Thyroid gland (tissue), 4 donors: Measurements from ENCODE around the gene PCIF1. TPM values are rescaled to one million over a fixed set of nuclear protein-coding genes. Genes with fewer than 3 reads are reported as not detected.
A peak's percentile ranks its signal among the peaks of the same experiment; 100 is the strongest.

Source experiments
- DNase-seq, 2 donors: peaks; one replicate each; pipeline ENCODE4 v3.0.0-alpha.2; 2019
- H3K27ac ChIP-seq, 3 donors: fragments of 200-600 bp; sonication (generic); 1 replicate in 2 of 3; 2 replicates in 1 of 3; pipeline ENCODE4 v1.5.1; 2016 to 2019; ENCODE audit warnings: mild to moderate bottlenecking in 1 of 3, moderate library complexity in 1 of 3
- H3K27me3 ChIP-seq: fragments of 200-600 bp; sonication (generic); one replicate; pipeline ENCODE4 v1.5.1; 2019
- H3K36me3 ChIP-seq, 2 donors: fragments of 200-600 bp; sonication (generic); one replicate each; pipeline ENCODE4 v1.5.1; 2016 to 2019
- H3K4me1 ChIP-seq, 2 donors: fragments of 200-600 bp; sonication (generic); one replicate each; pipeline ENCODE4 v1.5.1; 2017 to 2019
- H3K4me3 ChIP-seq, 3 donors: fragments of 200-600 bp; sonication (generic); replicated peaks in 1 of 3; 1 replicate in 2 of 3; 2 replicates in 1 of 3; pipeline ENCODE4 v1.5.1; 2016; ENCODE audit warnings: mild to moderate bottlenecking in 1 of 3
- H3K9me3 ChIP-seq: fragments of 200-600 bp; sonication (generic); one replicate; pipeline ENCODE4 v1.5.1; 2017
- CTCF ChIP-seq, 6 experiments: fragments of 200-600 bp in 3 of 6; fragments of 450-650 bp in 3 of 6; sonication (generic) in 3 of 6; IDR thresholded peaks; one replicate each; pipeline ENCODE4 v1.5.1; 2016 to 2019; ENCODE audit warnings: antibody characterized with exemption in 6 of 6, mild to moderate bottlenecking in 2 of 6, inconsistent platforms in 1 of 6, moderate library complexity in 1 of 6
- POLR2A ChIP-seq, 2 donors: fragments of 450-650 bp; IDR thresholded peaks; one replicate each; pipeline ENCODE4 v1.6.1; 2017; ENCODE audit warnings: antibody characterized with exemption in 2 of 2, mild to moderate bottlenecking in 2 of 2, moderate library complexity in 1 of 2
- WGBS, 2 donors: methylation state at CpG; one replicate each; pipeline ENCODE4 v1.1.5; 2017; 5-methylcytosine and 5-hydroxymethylcytosine counted together
- intact Hi-C: fragments of 100-400 bp; cut with DNase I; formaldehyde crosslinking; loops from one replicate; pipeline ENCODE4 v1.15.1; 2023
- total RNA-seq, 4 donors: library from RNA; depleted of rRNA; stranded (reverse); fragments of >200 nt; gene quantifications; one replicate each; pipeline ENCODE4 v1.2.3, GENCODE V29; 2016

The PCIF1 gene
- total RNA-seq, 4 donors from 2014 or later: 28.1 to 63.6 (median 49.1) TPM

GRCh38 chr20:45934046-45934585 is 367 bp upstream of the PCIF1 start:
- peak; percentile 47 to 57 for DNase-seq
- WGBS, 2 donors: 0% methylated on average over 5 to 15 of the region's 34 CpGs
- intact Hi-C loops: loop anchor here (5.0 to 10.0 kb wide), 2 partner anchors 42 to 119 kb away; partner anchors contain the start of genes CTSA, NEURL2 and UBE2C

GRCh38 chr20:45935416-45936046 is 1.0 kb downstream of the PCIF1 start:
- Histone ChIP-seq H3K9me3 (no peaks in the 10 kb centered on the region), H3K4me3 (peak overlapping the region; percentile 22 to 96 (median 28)), H3K4me1 (peaks cover 14% of the 10 kb centered on the region in 2 donors), H3K27ac (peak overlapping the region; percentile 63 to 100 (median 85)), H3K36me3 (peaks cover 31 to 32% of the 10 kb centered on the region in 2 donors), H3K27me3 (no peaks in the 10 kb centered on the region)
- DNase-seq: no peak
- TF ChIP-seq CTCF (IDR thresholded peaks at IDR 0.05) (no peak), POLR2A (IDR thresholded peaks at IDR 0.05) (no peak)
- intact Hi-C loops: loop anchor here (10.0 kb wide), 1 partner anchor 121 kb away; the partner anchor contains the start of gene UBE2C
- WGBS, 2 donors: 14% methylated on average over 21 of the region's 21 CpGs

More at GRCh38 chr20:45934046-45934585, 367 bp upstream of the PCIF1 start:
- no peaks in the 10 kb centered on the region for H3K27me3 ChIP-seq
- H3K27ac ChIP-seq: peak overlapping the region; percentile 97 to 100 (median 100)
- H3K4me3 ChIP-seq: peak overlapping the region; percentile 38 to 96 (median 96)
- no peaks in the 10 kb centered on the region for H3K9me3 ChIP-seq
- peaks cover 14% of the 10 kb centered on the region in 2 donors for H3K4me1 ChIP-seq
- peaks cover 17 to 18% of the 10 kb centered on the region in 2 donors for H3K36me3 ChIP-seq
- TF ChIP-seq POLR2A (IDR thresholded peaks at IDR 0.05) (no peak), CTCF (IDR thresholded peaks at IDR 0.05) (no peak)

- whole genome bisulfite sequencing, 2 donors: 76 to 82% methylated on average over 2 of the region's 2 CpGs
- H3K36me3 ChIP-seq: peaks cover 47 to 53% of the 10 kb centered on the region in 2 donors
- no peak for DNase-seq
- intact Hi-C loops: loop anchor here (10.0 kb wide), 1 partner anchor 123 kb away; the partner anchor contains the start of gene UBE2C
- H3K9me3 ChIP-seq: no peaks in the 10 kb centered on the region
- no peaks in the 10 kb centered on the region for H3K27me3 ChIP-seq
- no peak overlapping the region for H3K4me3 ChIP-seq
- peaks cover 14% of the 10 kb centered on the region in 2 donors for H3K4me1 ChIP-seq
- TF ChIP-seq POLR2A (IDR thresholded peaks at IDR 0.05) (no peak), CTCF (IDR thresholded peaks at IDR 0.05) (no peak)
- H3K27ac ChIP-seq: no peak overlapping the region
Observed at GRCh38 chr20:45937765-45938164, 3.3 kb downstream of the PCIF1 start.

- no peaks in the 10 kb centered on the region for H3K27me3 ChIP-seq
- TF ChIP-seq CTCF (IDR thresholded peaks at IDR 0.05) (no peak), POLR2A (IDR thresholded peaks at IDR 0.05) (no peak)
- H3K9me3 ChIP-seq: no peaks in the 10 kb centered on the region
- no peak overlapping the region for H3K4me3 ChIP-seq
- no peak for DNase-seq
- peaks cover 5 to 8% of the 10 kb centered on the region in 2 donors for H3K4me1 ChIP-seq
- peaks cover 59 to 64% of the 10 kb centered on the region in 2 donors for H3K36me3 ChIP-seq
- 84 to 89% methylated on average over 3 to 13 of the region's 13 CpGs for WGBS, 2 donors
- intact Hi-C loops: loop anchor here (10.0 kb wide), 1 partner anchor 124 kb away; the partner anchor contains the start of gene UBE2C
- no peak overlapping the region for H3K27ac ChIP-seq
Observed at GRCh38 chr20:45938727-45939438, 4.4 kb downstream of the PCIF1 start.
